Measurements from ENCODE around the gene PCDH12.

DNA sequence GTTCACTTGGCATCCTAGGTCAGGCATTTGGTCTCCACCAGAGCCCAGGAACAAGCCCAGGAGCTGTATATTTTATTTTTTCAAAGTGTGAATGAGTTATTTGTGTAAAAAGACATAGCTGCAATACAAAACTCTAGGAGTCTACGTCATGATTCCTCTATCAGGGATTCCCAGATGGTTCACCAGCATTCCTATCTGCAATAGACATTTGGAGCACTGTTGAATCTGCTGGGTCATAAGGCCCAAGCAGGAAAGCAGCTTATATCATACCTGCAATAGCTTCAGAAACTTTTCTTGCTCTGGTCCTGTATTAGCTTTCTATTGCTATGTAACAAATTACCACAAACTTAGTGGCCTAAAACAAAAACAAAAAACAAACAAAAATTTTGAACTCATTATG, 51.0 kb downstream of the PCDH12 start:
- no peak for TF ChIP-seq POLR2AphosphoS5 (IDR thresholded peaks at IDR 0.05; ENCODE audit: low read depth, low read length)
- TF ChIP-seq POLR2A (IDR thresholded peaks at IDR 0.05; ENCODE audit: low read depth, low read length), result no peak
- TF ChIP-seq TAF1 (IDR thresholded peaks at IDR 0.05; ENCODE audit: borderline replicate concordance, low read depth, low read length), result no peak

All from GM12892 (cell line).